GM19351 (cell line): ENCODE results near the gene LRRC56.

Source experiments
- ATAC-seq: cut with Tn5 transposase; IDR thresholded peaks from one replicate; pipeline ENCODE4 v1.9.1; 2021; ENCODE audit warnings: mild to moderate bottlenecking, moderate library complexity; ENCODE audit not compliant: unreplicated experiment

The LRRC56 gene

DNA sequence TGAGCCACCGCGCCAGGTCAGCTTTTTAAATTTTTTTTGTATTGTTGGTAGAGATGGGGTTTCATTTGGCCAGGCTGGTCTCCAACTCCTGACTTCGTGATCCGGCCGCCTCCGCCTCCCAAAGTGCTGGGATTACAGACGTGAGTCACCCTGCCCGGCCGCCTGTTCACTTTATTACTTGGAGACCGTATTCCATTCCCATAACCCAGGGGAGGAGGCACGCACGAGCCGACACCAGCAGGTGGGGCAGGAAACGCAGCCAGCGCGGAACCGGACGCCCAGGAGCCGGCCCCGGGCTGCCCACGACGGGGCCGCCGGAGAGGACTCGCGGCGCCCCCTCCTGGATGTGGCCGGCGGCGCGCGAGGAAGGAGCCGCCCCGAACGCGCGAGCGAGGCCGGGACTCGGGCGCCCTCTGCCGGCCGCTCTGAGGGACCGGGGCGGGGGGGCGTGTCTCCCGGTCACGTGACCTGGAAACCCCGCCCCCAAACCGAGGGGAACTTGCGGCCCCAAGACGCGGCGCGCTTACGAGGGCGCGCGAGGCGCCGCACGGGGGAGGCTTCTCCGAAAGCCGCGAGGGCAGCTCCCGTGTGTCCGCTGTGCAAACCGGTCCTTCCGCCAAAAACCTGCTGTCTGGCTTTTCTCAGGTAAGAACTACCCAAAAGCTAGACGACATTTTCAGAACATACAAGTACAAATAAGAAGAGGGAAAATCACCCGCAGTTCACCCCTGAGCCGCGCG, 18.7 kb upstream of the LRRC56 start:
- peak; percentile 80 for ATAC-seq

DNA sequence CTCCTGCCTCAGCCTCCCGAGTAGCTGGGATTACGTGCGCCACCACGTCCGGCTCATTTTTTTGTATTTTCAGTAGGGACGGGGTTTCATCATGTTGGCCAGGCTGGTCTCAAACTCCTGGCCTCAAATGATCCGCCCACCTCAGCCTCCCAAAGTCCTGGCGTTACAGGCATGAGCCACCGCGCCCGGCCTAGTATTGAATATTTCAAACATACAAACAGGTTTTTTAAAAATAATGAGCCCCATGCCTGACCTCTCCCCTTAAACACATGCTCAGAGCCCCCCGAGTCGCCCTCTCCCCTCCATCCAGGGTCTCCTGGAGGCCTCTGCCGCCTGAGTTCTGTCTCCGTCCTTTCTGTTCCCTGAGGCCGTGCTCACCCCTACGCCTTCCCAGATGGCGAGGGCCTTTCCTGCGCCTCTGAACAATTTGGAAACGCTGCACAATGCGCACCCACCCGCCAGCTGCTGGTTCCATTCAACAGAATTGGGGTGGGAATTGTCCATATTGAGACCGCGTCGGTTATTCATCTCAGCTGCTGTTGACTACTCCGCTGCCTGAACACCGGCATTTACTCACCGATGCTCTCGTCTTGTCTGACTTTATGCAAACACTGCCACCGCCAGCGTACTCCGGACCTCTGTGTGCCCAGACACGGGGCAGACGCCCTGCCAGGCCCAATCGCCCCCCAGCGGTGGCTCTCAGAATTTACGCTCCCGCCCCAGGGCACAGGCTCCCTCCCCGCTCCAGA, 16.7 kb upstream of the LRRC56 start:
- ATAC-seq: no peak

DNA sequence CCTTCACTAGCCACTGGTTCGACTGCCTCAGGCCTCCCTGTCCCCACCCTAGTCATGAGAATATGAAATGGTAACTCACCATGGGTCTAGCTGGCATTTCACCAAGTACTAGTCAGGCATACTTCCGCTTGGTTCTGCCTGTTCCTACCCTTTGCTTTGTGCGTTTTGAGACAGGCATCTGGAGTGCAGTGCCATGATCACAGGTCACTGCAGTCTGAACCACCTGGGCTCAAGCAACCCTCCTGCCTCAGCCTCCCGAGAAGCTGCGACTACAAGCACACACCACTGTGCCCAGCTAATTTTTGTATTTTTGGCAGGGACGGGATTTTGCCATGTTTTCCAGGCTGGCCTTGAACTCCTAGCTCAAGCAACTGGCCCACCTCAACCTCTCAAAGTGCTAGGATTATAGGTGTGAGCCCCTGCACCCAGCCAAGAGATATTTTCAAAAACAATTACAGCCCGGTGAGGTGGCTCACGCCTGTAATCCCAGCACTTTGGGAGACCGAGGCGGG, 16.1 kb upstream of the LRRC56 start:
- no peak for ATAC-seq

DNA sequence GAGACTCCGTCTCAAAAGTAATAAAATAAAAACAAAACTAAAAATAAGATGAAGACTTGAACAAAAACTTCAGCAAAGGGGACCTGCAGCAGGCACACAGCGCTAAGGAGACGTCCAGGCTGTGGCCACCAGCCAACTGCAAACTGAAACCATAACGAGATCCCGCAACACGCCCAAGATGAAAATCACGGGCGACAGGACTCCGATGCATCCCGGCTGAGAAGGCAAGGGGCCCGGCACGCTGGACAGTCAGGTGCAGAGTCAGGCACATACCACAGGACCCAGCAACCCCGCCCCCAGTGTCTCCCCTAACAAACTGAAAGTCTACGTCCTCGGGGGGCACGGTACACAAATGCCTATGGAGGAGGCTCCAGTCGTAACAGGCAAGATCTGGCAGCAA, 11.1 kb upstream of the LRRC56 start:
- ATAC-seq: no peak

DNA sequence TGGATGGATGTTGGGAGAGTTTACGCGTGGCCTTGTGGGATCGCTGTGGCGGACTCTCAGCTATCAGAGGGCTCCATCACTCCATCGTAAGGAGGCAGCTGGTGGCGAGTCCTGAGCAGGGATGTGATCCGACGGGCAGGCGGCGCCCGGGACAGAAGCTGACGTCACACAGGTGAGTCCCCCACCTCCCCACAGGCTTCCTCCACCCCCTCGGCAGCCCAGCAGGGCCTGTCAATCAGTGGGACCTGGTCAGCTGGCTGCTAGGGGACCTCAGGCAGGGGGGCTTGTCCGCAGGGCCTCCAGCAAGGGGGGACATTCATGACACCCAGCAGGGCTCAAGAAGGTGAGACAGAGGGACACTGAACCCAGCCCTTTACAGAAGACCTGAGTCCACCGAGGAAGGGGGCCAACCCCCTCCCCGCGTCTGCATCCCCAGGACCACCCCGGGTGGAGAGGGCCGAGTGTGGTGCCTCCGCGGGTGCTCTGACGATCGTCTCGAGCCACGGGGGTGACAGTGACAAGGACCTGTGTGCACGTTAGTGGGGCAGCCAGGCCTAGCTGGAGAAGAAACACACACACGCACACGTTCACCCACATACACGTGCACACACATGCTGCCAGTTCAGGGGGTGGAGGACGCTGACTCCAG, 9.0 kb upstream of the LRRC56 start:
- ATAC-seq: no peak

DNA sequence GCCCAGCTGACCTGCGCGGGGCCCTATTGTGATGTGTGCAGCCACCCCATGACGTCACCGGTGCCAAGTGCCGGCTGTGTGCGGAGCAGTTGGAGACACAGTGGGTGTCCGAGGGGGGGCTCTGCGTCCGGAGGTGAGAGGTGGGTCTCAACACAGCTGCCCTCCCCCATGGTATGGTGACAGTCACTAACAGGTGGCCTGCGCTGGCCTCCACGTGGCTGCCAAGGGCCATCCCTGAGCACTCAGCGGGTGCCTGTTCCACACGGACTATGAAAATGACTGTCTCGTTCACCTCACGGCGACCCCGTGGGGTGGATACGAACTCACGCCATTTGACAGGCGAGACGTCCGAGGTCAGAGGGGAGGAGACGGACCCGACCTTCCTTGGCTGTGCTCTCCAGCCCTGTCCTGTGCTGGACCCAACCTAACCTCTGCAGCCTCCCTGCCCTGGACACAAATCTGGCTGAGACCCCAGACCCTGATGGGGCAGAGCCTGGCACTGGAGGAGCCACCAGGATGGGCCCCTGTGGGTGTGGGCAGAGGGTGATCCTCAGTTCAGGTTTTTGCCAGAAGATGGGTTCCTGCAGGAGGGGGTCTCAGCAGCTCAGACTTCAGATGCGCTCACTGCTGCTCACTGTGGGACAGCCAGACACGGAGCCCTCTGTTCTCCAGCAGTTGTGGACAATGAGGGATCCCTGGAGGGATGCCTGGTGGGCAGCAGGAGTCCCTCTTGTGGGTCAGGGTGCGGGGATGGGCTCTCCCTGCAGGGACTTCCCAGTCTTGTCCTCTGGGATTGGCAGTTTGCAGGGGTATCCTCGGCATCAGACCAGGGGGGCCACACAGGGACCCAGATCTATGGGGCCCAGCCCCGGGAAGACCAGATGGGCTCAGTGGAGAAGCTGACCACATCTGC, 8.3 kb upstream of the LRRC56 start:
- no peak for ATAC-seq

DNA sequence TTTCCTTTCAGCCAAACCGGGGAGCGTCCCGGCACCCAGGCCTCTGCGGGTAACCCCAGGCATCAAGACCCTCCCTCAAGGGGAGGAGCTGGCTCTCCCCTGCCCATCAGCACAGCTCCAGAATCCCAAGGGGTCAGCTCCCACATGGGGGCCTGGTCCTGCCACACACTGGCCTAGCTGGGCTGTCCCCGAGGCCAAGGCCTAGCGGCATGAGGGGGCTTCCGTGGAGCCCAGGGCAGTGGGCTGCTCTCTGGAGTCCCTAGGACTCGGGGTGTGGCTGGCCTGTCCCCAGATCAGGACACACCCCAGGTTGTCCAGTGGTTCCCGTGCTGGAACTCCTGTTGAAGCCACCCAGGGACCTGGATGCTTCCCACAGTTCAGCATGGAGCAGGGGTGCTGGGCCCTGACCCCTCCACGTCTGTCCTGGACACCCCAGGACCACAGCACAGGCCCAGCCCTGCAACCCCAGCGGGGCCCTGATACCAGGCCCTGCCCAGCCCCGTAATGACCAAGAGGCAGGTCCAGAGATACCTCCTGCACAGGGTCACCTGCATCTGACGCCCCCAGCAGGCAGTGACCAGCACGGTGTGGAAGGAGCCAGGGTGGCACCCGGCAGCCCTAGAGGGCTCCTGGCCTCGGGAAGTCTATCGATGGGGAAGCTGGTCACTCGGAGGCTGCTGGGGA, 7.5 kb upstream of the LRRC56 start:
- no peak for ATAC-seq

DNA sequence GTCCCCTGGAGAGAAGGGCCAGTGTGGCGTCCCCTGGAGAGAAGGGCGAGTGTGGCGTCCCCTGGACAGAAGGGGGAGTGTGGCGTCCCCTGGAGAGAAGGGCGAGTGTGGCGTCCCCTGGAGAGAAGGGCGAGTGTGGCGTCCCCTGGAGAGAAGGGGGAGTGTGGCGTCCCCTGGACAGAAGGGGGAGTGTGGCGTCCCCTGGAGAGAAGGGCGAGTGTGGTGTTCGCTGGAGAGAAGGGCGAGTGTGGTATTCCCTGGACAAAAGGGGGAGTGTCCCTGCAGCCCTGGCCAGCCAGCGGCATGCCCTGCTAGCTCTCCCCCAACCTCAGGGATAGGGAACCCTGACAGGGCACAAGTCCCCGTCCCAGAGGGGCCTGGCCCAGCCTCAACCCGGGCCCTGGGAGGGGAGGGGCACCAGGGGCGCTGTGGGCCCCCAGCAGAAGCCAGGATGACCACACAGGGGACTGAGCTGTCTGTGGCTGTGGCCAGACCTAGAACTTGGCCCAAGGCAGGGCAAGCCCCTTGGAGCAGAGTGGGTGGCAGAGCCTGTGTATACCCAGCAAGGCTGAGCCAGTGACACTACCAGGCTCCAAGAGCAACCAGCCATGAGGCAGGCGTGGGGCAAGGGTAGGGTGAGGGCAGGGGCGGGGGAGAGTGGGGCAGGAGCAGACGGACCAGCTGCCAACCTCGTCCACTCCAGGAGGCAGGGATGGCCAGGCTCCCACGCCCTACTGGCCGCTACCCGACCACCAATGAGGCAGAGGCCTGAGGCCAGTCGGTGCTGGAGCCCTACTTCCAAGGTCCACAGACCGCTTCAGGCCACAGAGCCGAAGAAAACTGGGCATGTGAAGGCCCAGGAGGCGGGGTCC, 6.1 kb upstream of the LRRC56 start:
- no peak for ATAC-seq

DNA sequence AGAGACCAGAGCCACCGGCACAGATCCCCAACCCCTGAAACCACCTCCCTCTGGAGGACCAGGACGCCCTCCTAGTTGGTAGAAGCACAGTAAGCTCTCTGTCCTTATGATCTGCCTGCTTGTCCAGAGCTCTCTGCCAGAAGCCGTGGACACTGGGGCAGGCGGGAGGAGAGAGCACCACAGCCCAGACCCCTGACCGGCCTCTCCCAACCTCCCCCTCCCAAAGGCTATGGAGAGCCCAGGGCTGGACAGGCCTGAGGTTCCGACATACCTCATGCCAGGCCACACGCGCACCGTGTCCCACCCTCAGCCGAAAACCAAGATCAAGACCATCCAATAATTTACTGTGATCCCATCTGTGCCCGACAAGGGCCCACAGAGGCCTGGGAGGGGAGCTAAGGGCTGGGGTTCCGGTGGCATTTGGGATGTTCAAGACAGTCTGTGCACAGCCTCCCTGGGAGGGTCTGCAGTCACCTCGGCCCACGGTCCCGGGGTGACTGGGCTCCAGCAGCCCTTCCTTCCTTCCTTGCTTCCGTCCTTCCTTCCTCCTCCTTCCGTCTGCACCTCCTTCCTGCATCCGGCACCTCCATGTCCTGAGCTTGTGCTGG, 5.3 kb upstream of the LRRC56 start:
- ATAC-seq: no peak

DNA sequence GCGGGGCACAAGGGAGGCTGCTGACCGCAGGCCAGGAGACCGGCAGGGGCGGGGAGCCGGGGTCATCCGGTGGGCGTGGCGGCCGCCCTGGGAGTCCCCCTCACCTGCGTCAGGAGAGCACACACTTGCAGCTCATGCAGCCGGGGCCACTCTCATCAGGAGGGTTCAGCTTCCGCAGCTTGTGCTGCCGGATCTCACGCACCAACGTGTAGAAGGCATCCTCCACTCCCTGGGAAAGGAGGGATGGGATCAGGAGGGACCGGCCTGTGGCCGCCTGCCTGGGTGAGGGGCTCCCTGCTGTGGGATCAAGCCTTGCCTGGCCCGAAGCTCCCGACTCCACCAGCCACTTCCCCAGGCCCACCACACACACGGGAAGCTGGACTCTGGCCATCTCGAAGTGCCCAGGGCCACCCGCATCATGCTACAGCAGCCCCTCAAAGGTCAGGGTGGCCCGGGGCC, 4.8 kb upstream of the LRRC56 start:
- no peak for ATAC-seq

DNA sequence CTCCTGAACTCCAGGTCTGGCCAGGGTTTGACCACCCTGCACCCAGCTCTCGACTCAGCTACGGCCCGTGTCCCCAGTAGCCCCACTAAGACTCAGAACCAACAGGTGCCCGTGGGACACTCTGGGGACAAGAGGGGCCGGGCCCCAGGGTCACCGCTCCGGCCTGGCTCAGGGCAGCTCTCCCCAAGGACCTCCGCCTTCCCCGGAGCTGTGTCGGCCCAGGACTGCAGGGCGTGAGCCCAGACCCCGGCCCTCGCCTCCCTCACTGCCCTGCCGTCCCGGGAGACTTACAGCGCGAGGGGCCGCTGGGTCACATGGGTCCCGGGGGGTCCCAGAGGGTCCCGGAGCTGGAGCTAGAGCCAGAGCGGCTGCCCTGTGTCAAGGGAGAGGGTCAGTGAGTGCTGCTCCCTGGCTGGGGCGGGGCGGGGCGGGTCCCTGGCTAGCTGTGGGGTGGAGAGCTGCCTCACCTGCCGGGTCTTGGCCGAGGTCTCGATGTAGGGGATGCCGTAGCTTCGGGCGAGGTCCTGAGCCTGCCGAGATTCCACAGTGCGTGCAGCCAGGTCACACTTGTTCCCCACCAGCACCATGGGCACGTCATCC, 4.2 kb upstream of the LRRC56 start:
- no peak for ATAC-seq

DNA sequence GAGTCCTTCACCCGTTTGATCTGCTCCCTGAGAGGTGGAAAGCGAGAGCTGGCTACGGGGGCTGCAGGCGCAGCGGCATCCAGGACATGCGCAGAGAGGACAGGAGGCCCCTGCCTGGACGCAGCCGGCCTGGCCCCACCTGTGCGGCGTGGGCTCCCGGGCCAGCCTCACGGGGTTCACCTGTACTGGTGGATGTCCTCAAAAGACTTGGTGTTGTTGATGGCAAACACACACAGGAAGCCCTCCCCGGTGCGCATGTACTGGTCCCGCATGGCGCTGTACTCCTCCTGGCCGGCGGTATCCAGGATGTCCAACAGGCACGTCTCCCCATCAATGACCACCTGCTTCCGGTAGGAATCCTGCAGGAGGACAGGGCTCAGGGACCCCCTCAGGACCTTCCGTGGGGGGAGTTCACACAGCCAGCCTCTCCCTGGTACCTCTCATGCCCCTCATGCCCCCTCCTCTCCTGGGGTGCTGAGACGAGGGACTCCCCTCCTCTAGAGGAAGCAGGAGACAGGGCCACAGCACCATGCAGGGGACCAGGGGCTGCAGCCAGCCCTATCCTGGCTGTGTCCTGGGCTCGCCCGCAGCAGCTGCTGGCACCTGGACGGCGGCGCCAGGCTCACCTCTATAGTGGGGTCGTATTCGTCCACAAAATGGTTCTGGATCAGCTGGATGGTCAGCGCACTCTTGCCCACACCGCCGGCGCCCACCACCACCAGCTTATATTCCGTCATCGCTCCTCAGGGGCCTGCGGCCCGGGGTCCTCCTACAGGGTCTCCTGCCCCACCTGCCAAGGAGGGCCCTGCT, 3.5 kb upstream of the LRRC56 start:
- no peak for ATAC-seq

DNA sequence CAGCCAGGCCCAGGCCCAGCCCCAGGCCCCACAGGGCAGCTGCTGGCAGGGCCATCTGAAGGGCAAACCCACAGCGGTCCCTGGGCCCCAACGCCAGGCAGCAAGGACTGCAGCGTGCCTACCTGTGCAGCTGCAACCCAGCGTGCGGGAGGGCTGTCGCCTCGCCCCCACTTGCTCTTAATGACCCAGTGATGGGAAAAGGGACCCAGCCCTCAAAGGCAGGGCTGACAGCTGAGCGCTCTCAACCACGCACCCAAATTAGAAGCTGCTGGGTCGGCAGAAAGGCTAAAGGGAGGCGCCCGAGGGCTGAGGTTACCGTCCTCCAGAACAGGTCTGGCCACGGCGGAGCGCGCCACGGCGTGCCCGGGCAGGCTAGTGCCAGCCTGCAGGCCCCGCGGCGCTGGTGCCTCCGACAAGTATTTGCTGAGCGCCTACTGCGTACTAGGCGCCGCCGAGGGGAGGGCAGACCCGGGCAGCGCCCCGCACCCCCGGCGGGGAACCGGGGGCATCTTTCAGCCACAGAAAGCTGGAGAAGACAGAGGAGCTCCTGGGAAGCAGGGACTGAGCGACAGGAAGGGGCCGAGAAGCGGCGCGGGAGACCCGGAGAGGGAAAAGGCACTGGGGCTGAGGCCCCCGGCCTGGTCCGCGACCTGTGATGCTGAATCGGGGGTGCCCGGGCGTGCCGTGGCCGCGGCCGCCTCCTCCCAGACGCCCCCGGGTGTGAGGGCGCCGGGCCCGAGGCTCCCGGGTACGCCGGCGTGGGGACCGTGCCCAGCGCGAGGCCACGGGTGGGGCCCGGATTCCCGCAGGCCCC, 2.7 kb upstream of the LRRC56 start:
- ATAC-seq: no peak

DNA sequence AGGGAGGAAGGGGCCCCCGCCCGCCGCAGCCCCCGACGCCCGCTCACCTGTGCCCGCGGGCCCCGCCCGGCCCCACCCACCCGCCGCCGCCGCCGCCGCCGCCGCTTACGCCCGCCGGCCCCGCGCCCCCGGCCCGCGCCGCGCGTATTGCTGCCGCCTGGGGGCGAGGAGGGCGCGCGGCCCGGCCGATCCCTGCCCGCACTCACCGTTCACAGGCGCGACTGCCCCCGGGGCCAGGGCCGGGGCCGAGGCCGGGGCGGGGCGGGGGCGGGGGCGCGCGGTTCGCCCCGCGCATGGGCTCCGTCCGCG, 2.2 kb upstream of the LRRC56 start:
- ATAC-seq: peak; percentile 16

DNA sequence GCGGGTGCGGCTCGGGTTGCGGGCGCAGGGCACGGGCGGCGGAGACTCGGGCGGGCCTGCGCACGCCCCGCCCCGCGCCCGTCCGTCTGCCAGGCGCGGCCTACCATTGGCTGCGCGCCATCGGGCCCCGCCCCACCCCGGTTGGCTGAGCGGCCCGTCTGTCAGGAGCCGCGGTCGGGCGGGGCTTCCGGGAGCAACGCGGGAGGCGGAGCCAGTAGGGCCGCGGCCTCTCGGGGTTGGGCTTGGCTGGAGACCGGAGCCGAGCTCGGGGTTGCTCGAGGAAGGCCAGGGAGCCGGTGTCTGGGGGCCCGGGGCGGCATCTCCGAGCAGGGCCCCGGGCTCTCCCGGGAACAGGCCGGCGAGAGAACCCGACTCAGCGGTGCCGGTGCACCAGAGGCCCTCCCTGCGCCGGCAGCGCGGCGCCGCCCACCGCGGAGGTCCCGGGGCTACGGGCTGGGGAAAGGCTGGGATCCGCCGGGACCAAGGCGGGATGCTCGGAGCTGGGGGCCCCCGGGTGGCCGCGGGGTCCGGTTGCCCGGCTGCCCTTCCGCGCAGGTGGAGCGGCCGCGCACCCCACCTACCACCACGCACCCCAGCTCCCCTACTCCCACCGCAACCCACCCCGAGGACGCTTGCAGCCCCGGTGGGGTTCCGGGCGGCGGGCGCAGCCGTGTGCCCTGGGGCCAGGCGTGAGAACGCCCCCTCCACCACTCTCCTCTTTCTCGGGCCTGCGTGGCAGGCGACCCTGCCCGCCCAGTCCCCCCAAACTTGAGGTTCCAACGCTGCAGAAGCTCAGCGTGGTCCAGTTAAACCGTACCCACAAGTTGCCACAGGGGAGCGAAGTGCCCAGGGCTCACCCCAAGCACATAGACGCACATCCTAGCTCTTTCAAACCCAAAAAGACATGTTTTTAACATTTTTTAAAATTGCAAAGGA, 1.5 kb upstream of the LRRC56 start, which contains the start of gene HRAS:
Gene HRAS (minus strand): TSS at position 58 of the 936 bp plus-strand sequence.
- ATAC-seq: peak; percentile 81
